CD4-positive, alpha-beta T cell treated with Interleukin-21 for 1 hour (primary cell): ENCODE measurements around the gene DCAF7.

ENCODE experiments used
- DNase-seq: peaks from one replicate; pipeline ENCODE4 v3.0.0-alpha.2; 2020

Gene DCAF7

GRCh38 chr17:63549946-63550816, at the start of gene DCAF7:
Gene DCAF7, plus strand, starts transcription at chr17:63550477. Its CDS starts 201 bp downstream, at chr17:63550678.
- DNase-seq = peak; percentile 100

- DNase-seq = no peak
Observed at GRCh38 chr17:63500543-63501390, 49.5 kb upstream of the DCAF7 start.

GRCh38 chr17:63503341-63503705, 47.0 kb upstream of the DCAF7 start:
- DNase-seq = no peak

- DNase-seq = no peak
Observed at GRCh38 chr17:63504261-63504660, 46.0 kb upstream of the DCAF7 start.

GRCh38 chr17:63505341-63505740, 44.9 kb upstream of the DCAF7 start:
- DNase-seq = no peak

GRCh38 chr17:63506627-63507026, 43.6 kb upstream of the DCAF7 start:
- no peak for DNase-seq

GRCh38 chr17:63511331-63511730, 38.9 kb upstream of the DCAF7 start:
- no peak for DNase-seq

- no peak for DNase-seq
Observed at GRCh38 chr17:63512388-63512787, 37.9 kb upstream of the DCAF7 start.

GRCh38 chr17:63512896-63513644, 37.2 kb upstream of the DCAF7 start:
- no peak for DNase-seq

- DNase-seq = no peak
Observed at GRCh38 chr17:63514477-63514876, 35.8 kb upstream of the DCAF7 start.

- no peak for DNase-seq
Observed at GRCh38 chr17:63514974-63515373, 35.3 kb upstream of the DCAF7 start.

- no peak for DNase-seq
Observed at GRCh38 chr17:63515426-63515825, 34.9 kb upstream of the DCAF7 start.

- no peak for DNase-seq
Observed at GRCh38 chr17:63516910-63517824, 33.1 kb upstream of the DCAF7 start.

- DNase-seq = no peak
Observed at GRCh38 chr17:63517825-63518534, 32.3 kb upstream of the DCAF7 start.

- DNase-seq = no peak
Observed at GRCh38 chr17:63519116-63519881, 31.0 kb upstream of the DCAF7 start.

- DNase-seq = no peak
Observed at GRCh38 chr17:63519972-63520882, 30.1 kb upstream of the DCAF7 start.

- no peak for DNase-seq
Observed at GRCh38 chr17:63523253-63523855, 26.9 kb upstream of the DCAF7 start, which contains the start of gene KCNH6. Gene KCNH6, plus strand, starts transcription at chr17:63523358. Its CDS starts 56 bp downstream, at chr17:63523414.

GRCh38 chr17:63524051-63524450, 26.2 kb upstream of the DCAF7 start:
- DNase-seq = no peak
